ENCODE measurements around the gene ZG16.
"Not testable (repeated sequence)": the region's sequence is repeated elsewhere in the genome, so short reads cannot be mapped to it uniquely, and the experiment has no call there.

Gene ZG16

DNA sequence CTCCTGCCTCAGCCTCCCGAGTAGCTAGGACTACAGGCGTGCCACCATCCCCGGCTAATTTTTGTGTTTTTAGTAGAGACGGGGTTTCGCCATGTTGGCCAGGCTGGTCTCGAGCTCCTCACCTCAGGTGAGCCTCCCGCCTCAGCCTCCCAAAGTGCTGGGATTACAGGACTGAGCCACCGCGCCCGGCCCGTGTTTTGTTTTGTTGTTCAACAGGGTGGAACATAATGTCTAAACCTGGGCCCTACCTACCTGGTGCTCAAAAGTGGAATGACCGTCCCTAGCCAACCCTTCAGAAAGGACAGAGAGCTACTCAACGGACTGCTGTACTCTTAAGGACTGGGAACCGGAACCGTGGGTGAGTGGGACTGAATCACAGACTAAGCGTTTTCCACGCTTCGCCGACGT lies 11.7 kb downstream of the ZG16 start:
- no peak for TF ChIP-seq CTCF (IDR thresholded peaks at IDR 0.05; ENCODE audit: low read depth, low read length)
- DNase-seq (ENCODE audit: low read depth, low spot score): no peak
- in situ Hi-C loops (cut with HindIII; ENCODE audit: low sequenced_read_pairs): no loop called here
- peak overlapping the region; percentile 89 for H3K4me3 ChIP-seq (ENCODE audit: low read depth, low read length)

DNA sequence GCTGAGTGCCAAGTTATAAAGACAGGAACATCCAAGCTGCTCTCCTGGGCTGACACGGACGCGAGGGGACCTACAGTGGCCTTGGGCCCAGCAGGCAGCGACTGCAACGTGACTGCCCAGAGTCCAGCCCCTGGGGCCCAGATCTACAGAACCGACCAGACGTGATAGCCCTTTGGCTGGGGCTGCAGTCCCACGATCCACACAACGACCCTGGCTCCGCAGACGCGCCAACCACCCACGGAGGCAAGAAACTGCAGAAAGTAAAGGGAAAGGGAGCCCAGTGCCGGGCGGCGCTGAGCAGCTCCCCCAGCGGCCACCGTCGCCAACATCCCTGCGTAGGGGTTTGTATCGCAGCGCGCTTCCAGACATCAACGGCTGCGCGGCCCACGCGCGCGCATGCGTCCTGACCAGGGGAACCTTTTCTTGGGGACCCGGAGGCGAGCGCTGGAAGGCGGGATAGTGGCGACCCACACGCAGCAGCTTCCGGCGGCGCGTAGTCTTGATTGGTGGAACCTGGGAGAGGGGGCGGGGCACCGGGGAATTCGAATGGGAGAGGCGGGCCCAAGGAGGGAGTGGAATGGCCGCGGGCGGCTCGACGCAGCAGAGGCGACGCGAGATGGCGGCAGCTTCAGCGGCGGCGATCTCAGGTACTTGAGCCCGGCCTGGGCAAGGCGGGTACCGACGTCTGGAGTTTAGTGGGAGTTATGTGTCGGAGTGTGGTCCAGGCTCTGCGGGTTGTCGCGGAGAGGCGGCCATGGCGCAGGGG lies 12.3 kb downstream of the ZG16 start, which contains the start of gene KIF22:
TSS of gene KIF22 (plus strand) at position 569 of the 766 bp plus-strand sequence. CDS start at position 578, 9 bp downstream.
- peak within 1 kb of the TSS; percentile 89 for H3K4me3 ChIP-seq (ENCODE audit: low read depth, low read length)
- in situ Hi-C loops (cut with HindIII; ENCODE audit: low sequenced_read_pairs): no loop called here
- peak; percentile 99 for DNase-seq (ENCODE audit: low read depth, low spot score)
- TF ChIP-seq CTCF (IDR thresholded peaks at IDR 0.05; ENCODE audit: low read depth, low read length): peak; percentile 81

- in situ Hi-C loops (cut with HindIII; ENCODE audit: low sequenced_read_pairs): no loop called here
- no peak for DNase-seq (ENCODE audit: low read depth, low spot score)
- H3K4me3 ChIP-seq (ENCODE audit: low read depth, low read length): peak overlapping the region; percentile 89
- TF ChIP-seq CTCF (IDR thresholded peaks at IDR 0.05; ENCODE audit: low read depth, low read length): no peak
Measured at GRCh38 chr16:29790949-29791844, 13.1 kb downstream of the ZG16 start.

- in situ Hi-C loops (cut with HindIII; ENCODE audit: low sequenced_read_pairs): no loop called here
- peak overlapping the region; percentile 89 for H3K4me3 ChIP-seq (ENCODE audit: low read depth, low read length)
- no peak for TF ChIP-seq CTCF (IDR thresholded peaks at IDR 0.05; ENCODE audit: low read depth, low read length)
- no peak for DNase-seq (ENCODE audit: low read depth, low spot score)
Measured at GRCh38 chr16:29791845-29792807, 14.1 kb downstream of the ZG16 start.

DNA sequence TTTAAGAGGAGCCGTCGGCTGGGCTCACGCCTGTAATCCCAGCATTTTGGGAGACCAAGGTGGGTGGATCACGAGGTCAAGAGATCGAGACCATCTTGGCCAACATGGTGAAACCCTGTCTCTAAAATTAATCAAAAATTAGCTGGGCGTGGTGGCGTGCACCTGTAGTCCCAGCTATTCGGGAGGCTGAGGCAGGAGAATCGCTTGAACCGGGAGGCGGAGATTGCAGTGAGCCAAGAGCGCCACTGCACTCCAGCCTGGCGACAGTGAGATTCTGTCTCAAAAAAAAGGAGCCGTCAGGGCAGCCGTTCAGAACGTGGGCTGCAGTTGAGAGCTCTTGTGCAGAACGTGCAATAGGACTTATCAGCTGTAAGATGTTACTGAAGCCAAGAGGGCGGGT lies 15.1 kb downstream of the ZG16 start:
- H3K4me3 ChIP-seq (ENCODE audit: low read depth, low read length); in situ Hi-C loops (cut with HindIII; ENCODE audit: low sequenced_read_pairs); DNase-seq (ENCODE audit: low read depth, low spot score): not testable (repeated sequence)

- TF ChIP-seq CTCF (IDR thresholded peaks at IDR 0.05; ENCODE audit: low read depth, low read length): no peak
- DNase-seq (ENCODE audit: low read depth, low spot score): no peak
- in situ Hi-C loops (cut with HindIII; ENCODE audit: low sequenced_read_pairs): no loop called here
- no peak overlapping the region for H3K4me3 ChIP-seq (ENCODE audit: low read depth, low read length)
Measured at GRCh38 chr16:29794231-29794710, 16.2 kb downstream of the ZG16 start.
